ENCODE results near the gene SUFU.
"Not testable (repeated sequence)": the region's sequence is repeated elsewhere in the genome, so short reads cannot be mapped to it uniquely, and the experiment has no call there.

The SUFU gene

DNA sequence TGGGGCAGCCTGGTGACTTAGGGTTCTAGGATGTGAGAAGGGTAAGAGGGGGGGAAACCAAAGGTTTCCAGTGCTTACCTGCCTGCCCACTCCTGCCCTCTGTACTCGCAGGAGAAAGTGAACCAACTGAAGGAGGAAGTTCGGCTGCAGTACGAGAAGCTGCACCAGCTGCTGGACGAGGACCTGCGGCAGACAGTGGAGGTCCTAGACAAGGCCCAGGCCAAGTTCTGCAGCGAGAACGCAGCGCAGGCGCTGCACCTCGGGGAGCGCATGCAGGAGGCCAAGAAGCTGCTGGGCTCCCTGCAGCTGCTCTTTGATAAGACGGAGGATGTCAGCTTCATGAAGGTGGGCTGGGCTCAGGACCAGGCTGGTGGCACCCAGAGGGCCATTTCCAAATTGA lies 151.2 kb downstream of the SUFU start:
- DNase-seq: no peak

DNA sequence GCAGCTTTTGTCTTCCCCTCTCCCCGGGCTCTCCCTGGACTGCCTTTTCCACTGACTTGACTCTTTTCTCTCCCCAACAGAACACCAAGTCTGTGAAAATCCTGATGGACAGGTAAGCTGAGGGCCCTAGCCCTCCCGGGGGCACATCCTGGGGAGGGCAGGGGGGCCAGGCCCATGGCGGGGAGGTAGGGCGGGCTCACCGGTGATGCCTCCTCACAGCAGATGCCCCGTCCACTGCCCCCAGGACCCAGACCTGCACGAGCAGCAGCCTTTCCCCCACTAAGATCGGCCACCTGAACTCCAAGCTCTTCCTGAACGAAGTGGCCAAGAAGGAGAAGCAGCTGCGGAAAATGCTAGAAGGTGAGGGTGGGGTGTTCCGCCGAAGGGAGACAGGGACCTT lies 152.3 kb downstream of the SUFU start:
- DNase-seq: no peak

DNA sequence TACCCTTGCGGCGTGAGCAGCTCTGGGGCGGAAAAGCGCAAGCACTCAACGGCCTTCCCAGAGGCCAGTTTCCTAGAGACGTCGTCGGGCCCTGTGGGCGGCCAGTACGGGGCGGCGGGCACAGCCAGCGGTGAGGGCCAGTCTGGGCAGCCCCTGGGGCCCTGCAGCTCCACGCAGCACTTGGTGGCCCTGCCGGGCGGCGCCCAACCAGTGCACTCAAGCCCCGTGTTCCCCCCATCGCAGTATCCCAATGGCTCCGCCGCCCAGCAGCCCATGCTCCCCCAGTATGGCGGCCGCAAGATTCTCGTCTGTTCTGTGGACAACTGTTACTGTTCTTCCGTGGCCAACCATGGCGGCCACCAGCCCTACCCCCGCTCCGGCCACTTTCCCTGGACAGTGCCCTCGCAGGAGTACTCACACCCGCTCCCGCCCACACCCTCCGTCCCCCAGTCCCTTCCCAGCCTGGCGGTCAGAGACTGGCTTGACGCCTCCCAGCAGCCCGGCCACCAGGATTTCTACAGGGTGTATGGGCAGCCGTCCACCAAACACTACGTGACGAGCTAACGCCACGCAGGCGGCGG lies 153.1 kb downstream of the SUFU start:
- no peak for DNase-seq

DNA sequence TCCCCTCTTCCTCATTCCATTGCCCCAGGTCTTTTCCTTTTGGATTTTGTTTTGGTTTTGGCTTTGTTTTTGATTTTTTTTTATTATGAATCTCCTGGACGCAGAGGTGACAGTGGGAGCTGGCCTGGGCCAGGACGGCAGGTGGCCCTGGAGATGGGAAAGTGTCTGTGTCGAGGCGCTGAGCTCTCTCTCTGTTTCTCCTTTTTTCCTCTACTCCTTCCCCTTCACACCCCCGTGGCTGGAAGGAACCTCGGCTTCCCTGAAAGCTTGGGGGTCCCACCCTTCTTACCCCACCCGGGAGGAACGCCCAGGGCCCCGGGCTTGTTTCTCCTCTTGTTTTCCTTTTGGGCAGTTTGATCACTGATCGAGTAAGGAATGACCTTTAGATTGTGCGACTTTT lies 153.7 kb downstream of the SUFU start:
- no peak for DNase-seq

DNA sequence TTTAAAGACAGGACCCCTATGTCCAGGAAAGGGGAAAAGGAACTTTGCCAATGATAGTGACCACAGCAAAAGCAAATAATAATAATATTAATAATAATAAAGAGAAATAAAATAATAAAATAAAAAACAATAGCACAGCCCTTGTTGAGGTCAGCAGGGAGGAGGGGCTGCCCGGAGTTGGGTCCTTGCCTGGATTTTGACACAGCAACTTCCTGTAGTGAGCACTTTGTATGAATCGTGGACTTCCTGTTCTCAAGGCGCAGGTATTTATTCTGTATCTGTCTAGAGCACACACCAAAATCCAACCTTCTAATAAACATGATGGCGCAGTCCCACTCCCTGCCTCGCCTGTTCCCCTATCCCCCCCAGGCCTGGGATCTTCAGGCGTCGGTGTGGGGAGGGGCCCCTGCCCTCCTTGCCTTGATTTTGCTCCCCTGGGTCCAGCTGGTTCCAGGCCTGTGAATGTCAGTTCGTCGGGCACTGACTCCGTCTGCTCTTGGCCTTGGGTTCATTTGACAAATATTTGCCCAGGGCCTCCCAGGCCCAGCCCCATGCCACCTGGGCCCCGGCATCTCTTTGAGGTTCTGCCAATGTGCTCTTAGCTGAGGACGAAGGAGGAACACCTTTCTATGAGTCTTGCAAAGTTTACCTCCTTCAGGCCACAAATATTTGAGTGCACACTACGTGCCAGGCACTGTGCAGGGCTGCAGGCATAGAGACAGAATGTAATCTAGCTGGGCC lies 154.4 kb downstream of the SUFU start:
- DNase-seq: no peak

DNA sequence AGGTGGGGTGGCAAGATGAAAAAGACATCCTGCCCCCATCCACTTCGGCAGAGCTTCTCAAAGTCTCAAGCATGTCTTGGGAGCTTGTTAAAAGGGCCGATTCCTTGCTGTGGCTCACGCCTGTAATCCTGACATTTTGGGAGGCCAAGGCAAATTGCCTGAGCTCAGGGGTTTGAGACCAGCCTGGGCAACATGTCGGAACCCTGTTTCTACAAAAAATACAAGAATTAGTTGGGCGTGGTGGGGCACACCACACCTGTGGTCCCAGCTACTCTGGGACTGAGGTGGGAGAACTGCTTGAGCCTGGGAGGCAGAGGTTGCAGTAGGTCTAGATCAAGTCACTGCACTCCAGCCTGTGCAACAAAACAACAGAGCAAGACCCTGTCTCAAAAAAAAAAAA lies 155.0 kb downstream of the SUFU start:
- no peak for DNase-seq

DNA sequence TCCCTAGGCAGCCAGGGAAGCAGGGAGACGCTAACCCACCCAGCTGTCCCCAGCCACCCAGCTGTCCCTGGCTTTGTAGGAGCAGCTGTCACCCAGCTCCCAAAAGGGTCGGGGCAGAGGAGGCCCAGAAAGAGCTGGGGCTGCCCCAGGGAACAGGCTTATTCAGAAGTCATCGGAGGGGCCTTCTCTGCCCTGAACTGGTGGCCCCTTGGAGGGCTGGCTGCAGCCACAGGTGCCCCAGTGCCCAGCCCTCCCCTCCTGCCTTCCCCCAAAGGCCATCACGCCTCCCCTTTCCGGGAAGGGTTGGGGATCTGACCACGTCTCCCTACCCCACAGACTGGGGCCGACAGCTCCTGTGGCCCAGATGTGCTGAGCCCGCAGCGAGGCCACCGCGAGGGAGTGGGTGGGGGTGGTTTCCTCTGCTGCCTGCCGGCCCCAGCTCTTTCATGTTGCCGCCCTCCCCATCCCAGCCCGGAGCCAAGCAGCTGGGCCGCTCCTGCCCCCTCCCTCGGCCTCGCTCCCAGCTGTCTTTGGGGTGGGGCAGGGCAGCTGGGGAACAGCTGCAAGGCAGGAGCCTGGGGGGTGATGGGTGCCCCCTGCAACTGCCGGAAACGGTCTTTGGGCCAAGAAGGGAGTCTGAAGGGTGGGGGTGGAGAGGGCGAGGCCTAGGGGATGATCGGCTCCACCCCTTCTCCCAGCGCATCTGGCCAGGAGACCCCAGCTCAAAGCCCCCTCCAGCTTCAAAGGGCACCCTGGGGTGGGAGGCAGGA lies 157.3 kb downstream of the SUFU start:
- peak; percentile 67 for DNase-seq

DNA sequence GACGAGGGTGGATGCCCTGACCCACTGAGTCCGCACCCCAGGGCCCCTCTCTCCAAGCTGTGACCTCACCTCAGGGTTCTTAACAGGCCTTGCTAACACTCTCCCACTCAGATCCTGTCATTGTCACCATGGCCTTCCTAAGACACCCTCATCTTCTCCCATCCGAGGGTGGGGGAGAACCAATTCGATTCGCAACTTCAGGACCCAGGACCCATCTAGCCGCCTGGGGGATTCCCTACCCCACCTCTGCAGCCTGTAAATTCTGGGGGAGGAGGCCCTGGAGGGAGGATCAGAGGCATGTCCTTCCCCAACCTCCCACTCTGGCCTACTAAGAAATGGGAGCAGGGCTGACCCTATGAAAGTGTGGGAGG lies 157.9 kb downstream of the SUFU start:
- DNase-seq: no peak

DNA sequence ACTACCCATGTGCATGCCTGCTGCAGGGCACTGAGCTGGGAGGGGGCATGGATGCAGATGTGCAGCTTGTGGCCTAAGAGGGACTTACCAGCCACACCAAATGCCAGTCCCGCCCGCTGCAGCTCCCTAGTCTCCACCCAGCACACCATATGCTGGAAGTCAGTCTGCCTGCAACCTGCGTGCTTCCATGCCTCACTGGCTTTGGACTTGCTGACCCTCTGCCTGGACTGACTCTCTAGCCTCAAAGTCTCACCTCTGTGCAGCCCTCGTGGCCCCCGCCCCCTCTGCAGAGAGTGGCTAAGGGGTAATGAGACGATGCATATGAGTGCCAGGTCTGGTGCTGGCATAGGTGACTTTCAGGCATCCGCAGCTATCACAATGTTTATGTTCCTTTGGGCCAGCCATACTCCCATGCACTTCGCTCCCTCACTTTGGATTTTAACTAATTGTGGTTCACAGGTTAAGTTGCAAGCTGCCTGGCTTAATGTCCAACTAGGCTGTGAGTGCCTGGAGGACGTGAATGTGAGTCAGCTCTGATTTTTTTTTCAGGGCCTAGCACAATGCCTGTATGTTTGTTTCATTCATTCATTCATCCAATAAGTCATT lies 162.2 kb downstream of the SUFU start:
- DNase-seq: no peak

DNA sequence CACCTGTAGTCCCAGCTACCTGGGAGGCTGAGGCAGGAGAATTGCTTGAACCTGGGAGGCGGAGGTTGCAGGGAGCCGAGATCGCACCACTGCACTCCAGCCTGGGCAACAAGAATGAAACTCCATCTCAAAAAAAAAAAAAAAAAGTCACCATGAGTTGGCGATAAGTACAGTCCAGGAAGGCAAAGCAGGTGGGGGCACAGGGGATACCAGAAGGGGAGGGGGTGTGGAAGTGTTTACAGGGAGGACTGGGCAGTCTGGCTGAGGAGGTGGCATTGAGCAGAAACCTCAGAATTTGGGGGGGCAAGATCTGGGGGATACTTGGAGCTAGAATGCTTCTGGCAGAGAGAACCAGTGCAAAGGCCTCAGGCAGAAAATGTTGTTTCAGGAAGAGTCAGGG lies 163.6 kb downstream of the SUFU start:
- DNase-seq: not testable (repeated sequence)

DNA sequence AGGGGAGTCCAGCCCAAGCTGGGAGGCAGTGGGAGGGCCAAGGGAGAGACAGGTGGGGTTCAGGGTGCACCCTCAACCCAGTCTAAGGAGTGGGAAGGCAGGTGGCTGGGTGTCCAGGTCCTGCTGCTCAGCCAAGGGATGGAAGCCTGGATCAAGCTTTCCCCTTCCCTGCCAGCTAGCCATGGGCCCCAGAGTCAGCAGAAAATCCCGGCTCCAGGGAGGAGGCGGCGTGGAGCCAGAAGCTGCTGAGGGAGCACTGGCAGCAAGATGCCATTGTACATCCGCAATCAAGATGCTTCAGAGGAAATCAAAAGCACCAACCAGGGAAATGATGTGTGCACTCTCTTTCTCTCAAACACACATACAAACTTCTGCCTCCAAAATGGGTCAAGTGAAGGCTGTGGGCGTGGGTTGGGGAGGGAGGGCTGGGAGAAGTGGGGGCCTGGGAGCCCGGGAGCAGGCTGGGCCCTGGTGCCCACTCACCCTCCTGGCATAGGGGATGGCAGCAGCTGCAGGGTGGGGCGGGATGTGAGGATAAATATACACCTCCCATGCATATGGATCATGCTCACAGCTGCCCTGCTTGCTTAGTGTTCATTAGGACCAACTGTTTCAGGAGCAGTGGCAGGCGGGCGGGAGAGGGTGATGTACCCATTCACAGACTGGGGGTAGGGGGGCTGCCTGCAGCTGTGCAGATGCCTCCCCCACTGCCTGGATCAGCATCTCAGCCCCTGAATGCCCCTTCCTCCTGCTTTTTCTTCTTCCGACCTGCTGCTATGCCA lies 164.7 kb downstream of the SUFU start:
- no peak for DNase-seq

DNA sequence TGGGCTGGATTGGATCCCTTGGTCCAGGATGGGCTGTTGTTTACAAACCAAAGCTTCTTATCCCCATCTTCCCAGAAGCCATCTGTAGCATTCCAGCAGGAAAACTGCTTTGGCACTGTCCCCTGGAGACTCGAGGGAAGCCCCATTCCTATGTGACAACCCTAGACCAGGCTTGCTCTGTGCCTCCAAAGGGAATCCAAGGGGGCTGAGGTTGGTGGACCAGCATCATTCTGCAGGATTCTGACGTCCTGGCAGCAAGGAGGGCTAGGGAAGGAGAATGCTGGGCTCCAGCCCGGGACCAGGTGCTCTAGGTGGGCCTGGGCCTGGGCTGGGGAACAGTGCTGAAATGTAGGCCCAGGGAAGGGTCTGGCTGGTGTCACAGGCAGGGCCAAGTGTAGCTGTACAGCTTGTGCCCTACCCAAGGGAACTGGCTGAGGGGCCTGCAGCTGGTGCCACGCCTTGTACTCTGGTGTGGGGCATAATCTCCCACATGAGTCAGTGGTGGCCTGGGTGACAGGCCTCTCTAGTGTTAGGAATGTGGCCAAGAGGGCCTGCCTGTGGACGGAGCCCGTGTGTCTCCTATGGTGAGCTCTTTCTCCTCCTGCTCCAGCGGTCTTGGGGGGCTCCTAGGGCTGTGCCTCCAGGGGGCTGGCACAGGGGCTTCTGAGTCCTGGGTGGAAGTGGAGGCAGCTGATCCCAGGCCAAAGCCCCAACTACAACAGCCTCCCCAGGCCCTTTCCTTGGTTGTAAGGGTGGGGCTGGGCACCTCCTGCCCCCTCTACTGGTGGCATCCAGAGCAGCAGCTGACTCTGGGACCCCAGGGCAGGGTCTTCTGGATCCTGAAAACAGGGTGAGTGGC lies 165.7 kb downstream of the SUFU start:
- peak; percentile 67 for DNase-seq

DNA sequence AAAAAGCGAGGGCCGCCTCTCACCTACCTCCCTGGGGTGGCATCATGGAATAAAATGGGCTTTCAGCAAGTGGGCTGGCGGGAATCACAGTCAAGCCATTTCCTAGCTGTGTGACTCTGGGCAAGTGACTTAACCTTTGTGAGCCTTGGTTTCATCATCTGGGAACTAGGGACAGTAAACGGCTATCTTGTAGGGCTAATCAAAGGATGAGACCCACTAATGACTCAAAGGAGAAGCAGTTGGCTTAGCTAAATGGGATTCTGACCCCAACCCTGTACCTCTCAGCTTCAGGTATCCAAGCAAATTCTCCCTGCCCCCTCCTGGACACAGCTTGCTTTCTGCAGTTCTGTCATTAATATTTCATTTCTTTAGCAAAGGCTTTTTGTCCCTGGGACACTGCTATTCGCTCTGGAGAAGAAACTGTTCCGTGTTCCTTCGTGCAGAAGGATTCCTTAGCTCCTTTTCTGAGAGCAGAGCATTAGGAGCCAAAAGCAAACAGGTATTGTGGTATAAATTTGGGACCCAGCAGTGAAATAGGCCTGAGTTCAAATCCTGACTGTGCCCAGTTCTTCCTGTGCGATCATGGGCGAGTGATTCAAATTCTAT lies 166.4 kb downstream of the SUFU start:
- no peak for DNase-seq

DNA sequence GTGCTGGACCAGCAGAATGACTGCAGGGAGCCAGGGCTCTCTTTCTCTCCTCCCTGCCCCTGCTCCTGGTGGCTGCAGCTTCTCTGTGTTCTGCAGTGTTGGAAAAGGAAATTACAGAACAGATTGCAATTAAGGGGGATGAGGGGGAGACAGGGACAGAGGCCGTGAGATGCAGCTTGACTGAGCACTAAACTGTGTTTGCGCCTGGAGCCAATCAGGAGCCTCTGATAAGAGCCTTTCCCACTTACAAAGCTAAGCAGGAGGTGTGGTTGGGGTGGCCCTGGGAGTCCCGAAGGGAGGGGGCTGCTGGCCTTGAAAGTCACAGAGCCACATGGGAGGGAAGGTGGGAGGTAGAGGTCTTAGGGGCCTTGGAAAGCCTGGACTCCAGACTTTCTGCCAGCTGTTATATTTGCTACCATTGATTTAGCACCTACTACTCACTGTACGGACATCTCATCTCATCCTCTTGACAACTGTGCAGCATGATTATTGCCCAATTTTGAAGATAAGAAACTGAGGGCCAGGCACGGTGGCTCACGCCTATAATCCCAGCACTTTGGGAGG lies 167.2 kb downstream of the SUFU start:
- peak; percentile 69 for DNase-seq

DNA sequence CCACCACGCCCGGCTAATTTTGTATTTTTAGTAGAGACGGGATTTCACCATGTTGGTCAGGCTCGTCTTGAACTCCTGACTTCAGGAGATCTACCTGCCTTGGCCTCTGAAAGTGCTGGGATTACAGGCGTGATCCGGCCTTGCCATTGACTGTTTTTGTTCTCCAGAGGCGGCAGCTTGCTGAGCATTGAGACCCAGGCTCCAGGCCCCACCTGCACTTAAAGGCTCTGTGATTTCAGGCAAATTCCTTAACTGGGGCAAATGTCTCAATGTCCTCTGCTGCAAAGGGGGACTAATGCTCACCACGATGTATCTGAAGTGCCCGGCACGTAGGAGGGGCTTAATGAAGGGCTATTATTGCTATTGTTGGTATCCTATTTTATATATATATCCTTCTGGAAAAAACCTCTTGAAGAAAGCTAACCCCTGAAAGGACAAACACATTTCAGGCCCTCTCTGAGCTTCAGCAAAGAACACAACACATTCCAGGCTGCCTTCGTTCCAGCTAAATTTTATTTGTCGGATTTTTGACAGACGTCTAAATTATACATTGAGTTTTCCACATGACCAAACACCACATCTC lies 169.6 kb downstream of the SUFU start:
- no peak for DNase-seq

DNA sequence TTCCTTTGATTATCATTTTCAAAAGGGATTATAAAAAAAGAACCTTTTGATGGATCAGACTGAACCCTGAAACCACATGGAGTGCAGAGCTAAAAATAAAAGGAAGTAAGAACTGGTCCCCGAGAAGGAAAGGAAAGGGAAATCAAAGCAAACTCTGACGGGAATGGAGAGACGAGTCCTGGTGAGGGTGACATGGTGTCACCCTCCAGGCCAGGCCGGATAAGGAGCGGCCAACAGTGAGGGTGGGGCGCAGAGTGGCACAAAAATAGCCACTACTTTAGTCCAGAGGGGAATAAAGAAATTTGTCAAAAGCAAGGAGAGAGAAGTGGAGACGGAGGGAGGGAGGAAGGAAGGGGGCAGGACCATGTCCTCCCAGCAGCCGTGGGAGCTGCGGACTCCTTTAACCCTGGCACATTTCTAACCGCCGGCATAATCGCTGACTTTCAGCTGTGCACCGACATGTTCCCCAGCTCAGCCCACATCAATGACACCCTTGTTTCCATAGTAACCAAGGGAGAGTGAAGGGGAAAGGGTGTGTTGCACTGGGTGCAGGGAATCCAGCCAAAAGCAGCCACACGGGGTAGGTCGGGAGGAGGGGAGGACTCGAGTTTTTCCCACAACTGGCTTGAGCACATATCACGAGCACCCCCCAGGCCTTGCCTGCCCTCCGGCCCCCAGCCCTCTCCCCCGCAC lies 170.2 kb downstream of the SUFU start:
- peak; percentile 98 for DNase-seq

DNA sequence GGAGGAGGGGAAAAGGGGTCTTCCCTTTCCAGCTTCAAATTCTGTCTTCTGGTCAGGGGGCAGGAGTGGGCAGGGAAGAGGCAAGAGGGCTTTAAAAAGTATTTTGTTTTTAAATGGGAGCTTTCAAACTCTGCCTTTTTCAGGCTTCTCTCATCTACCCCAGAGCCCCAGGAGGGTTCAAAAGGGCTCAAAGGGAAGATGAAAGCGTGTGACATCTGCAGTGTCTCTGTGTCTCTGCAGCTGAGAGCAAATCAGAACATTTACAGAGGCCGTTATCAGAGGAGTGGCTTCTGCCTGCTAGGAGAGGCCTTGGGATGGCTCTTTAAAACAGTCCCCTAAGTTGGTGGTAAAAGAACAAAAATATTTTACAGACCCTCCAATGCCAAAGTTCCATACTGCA lies 170.8 kb downstream of the SUFU start:
- peak; percentile 77 for DNase-seq

DNA sequence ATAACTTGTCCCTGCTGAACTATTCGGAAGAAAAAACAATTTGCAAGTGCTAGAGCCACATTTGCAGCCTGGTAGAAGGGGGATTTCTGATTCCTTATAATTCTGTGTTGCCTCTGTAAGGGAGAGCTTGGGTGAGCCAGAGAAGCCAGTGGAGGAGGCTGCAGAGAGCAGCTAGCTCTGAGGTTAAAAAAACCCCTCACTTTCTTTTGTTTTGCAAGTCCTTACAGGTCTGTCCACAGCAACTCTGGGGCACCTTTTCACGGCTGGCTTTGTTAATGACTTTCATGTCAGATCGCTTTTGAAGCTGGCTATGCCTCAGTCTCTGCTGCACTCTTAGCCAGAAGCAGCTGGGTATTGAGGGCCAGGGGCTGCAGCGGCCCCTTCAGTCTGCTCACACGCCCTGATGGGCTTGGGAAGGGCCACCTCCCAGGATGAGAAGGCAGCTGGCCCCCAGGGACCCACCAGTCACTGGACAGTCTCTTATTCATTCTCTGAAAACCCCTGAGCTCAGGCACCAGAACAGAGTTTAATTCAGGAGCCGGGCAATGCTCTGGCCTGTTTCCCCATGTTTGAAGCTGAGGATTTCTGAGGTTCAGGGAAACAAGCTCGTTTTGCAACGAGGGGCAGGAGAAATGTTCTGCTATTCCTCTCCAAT lies 171.4 kb downstream of the SUFU start:
- no peak for DNase-seq

DNA sequence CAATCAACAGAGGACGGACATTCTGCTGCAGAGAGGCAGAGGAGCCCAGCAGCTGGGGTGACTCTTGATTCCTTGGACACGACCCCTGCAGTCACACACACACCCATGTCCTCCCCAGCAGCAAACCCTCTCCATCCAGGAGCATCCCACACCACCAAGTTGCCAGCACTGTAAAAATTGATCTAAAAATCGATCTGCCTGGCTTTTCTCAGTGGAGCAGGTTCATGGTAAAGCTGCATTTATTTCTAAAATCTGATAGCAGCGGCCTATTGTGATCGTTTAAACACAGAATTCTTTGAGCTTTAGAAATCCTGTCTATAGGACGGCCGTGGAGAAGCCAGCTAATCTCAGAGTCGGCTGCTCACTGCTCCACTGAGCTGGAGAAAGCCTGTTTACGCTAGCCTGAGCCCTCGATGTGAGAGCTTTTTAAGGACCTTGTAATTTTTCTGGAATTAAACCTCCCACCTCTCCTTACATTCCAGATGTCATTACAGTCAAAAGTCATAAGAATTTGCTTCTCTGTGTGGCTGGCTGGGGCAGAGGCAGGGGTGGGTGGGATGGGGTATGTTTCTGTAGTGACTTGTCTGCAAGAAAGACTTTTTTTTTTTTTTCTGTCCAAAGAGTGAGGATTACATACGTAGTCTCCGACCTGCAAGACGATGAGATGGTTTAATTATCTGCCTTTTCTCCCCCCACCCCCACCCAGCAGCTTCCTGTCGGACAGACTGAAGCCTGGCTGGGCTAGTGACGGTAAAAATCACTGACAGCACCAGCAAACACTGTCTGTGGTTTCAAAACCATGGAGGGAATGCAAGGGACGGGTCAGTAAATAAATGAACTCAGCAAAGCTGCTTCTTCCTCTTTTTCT lies 172.1 kb downstream of the SUFU start:
- peak; percentile 26 for DNase-seq

Data from hematopoietic multipotent progenitor cell treated with erythropoietin and hydrocortisone succinate and interleukin-3 and kit ligand, for 8 days (in vitro differentiated cells).